Endothelial cell of umbilical vein (primary cell): ENCODE data around the gene TEX38. TPM values are rescaled to one million over a fixed set of nuclear protein-coding genes. Genes with fewer than 3 reads are reported as not detected.

ENCODE experiments used
- BruUV-seq: library from RNA; stranded (reverse); fragments of 400-500 nt; replicated peaks from 2 replicates; lab custom pipeline; 2021; lab: Mats Ljungman, UMichigan
- CTCF ChIA-PET: fragments of 300-600, 350-600 bp; sonication (Branson Sonifier 250); formaldehyde crosslinking; loops from one replicate; lab custom pipeline; 2021; ENCODE audit warnings: antibody characterized with exemption, inconsistent platforms; lab: Charles Lee
- POLR2A ChIA-PET: fragments of 300-600, 350-600 bp; sonication (Branson Sonifier 250); formaldehyde crosslinking; loops from one replicate; lab custom pipeline; 2021; ENCODE audit warnings: antibody characterized with exemption, inconsistent platforms; lab: Charles Lee
- DNase-seq: peaks from one replicate; pipeline ENCODE4 v3.0.0-alpha.2; 2011; ENCODE audit warnings: low read depth, low spot score
- FAIRE-seq: peaks from 2 replicates; lab custom pipeline; 2011; peaks lifted over from hg19 to GRCh38; lab: Jason Lieb, UNC
- H2AFZ ChIP-seq: 2 replicates; pipeline ENCODE4 v1.6.0; 2012; ENCODE audit warnings: low read depth, low read length, control low read depth, inconsistent platforms
- H3K27ac ChIP-seq: 2 replicates; pipeline ENCODE4 v1.5.1; 2011; ENCODE audit warnings: low read depth, mild to moderate bottlenecking, control low read depth, low read length, moderate library complexity; ENCODE audit not compliant: insufficient read depth
- H3K27me3 ChIP-seq, 2 experiments: 2 replicates each; pipeline versions ENCODE4 v1.6.0 to v1.6.1; 2011; ENCODE audit warnings: low read length in 2 of 2, mixed read lengths in 1 of 2; ENCODE audit not compliant: control insufficient read depth in 2 of 2, insufficient read depth in 2 of 2
- H3K36me3 ChIP-seq, 2 experiments: 2 replicates in 1 of 2; 3 replicates in 1 of 2; pipeline ENCODE4 v1.5.1; 2011; ENCODE audit warnings: low read length in 2 of 2, mild to moderate bottlenecking in 1 of 2, moderate library complexity in 1 of 2; ENCODE audit not compliant: control insufficient read depth in 2 of 2, insufficient read depth in 2 of 2; ENCODE audit errors: extremely low read depth in 1 of 2
- H3K4me1 ChIP-seq: 3 replicates; pipeline ENCODE4 v1.5.1; 2011; ENCODE audit warnings: mild to moderate bottlenecking, low read length; ENCODE audit not compliant: control insufficient read depth, insufficient read depth; ENCODE audit errors: extremely low read depth
- H3K4me2 ChIP-seq: 2 replicates; pipeline ENCODE4 v1.6.1; 2011; ENCODE audit warnings: low read length, control low read depth, mixed read lengths; ENCODE audit not compliant: insufficient read depth
- H3K4me3 ChIP-seq, 3 experiments: fragments of 200-600 bp in 1 of 3; sonication (generic), shearing (Covaris generic) in 1 of 3; replicated peaks in 1 of 3; 2 replicates each; pipeline ENCODE4 v1.5.1; 2011 to 2016; ENCODE audit warnings: control low read depth in 3 of 3, low read length in 3 of 3, mild to moderate bottlenecking in 2 of 3, inconsistent platforms in 1 of 3, low read depth in 1 of 3, moderate library complexity in 1 of 3; ENCODE audit not compliant: insufficient read depth in 1 of 3
- H3K79me2 ChIP-seq: 2 replicates; pipeline ENCODE4 v1.6.0; 2012; ENCODE audit warnings: low read length, inconsistent platforms; ENCODE audit not compliant: control insufficient read depth, insufficient read depth
- H3K9ac ChIP-seq: replicated peaks from 2 replicates; pipeline ENCODE3; 2011; ENCODE audit warnings: low read length, control low read depth; ENCODE audit not compliant: insufficient read depth; ENCODE audit errors: extremely low read depth
- H3K9me1 ChIP-seq: replicated peaks from 3 replicates; pipeline ENCODE4 v1.6.0; 2011; ENCODE audit warnings: mild to moderate bottlenecking, low read length; ENCODE audit not compliant: control insufficient read depth, insufficient read depth; ENCODE audit errors: extremely low read depth
- H3K9me3 ChIP-seq: replicated peaks from 2 replicates; pipeline ENCODE4 v1.5.1; 2012; ENCODE audit warnings: low read length, inconsistent platforms; ENCODE audit not compliant: control insufficient read depth, insufficient read depth
- H4K20me1 ChIP-seq: replicated peaks from 2 replicates; pipeline ENCODE3; 2011; ENCODE audit warnings: mild to moderate bottlenecking, low read length; ENCODE audit not compliant: control insufficient read depth, insufficient read depth; ENCODE audit errors: extremely low read depth
- EZH2 ChIP-seq: IDR thresholded peaks from 2 replicates; pipeline ENCODE4 v1.6.1; 2012; ENCODE audit warnings: borderline replicate concordance, low read depth, mild to moderate bottlenecking, moderate library complexity, low read length, inconsistent platforms; ENCODE audit not compliant: severe bottlenecking
- FOS ChIP-seq: IDR thresholded peaks from 2 replicates; pipeline ENCODE4 v1.6.1; 2011; ENCODE audit warnings: mild to moderate bottlenecking, low read length, moderate library complexity, borderline replicate concordance; ENCODE audit not compliant: insufficient read depth
- GATA2 ChIP-seq: IDR thresholded peaks from 2 replicates; pipeline ENCODE4 v1.7.0; 2011; ENCODE audit warnings: low read depth, mild to moderate bottlenecking, moderate library complexity, mixed read lengths, low read length; ENCODE audit not compliant: insufficient read length, insufficient read depth
- JUN ChIP-seq: IDR thresholded peaks from 2 replicates; pipeline ENCODE4 v1.6.1; 2011; ENCODE audit warnings: borderline replicate concordance, low read depth; ENCODE audit not compliant: insufficient read length, insufficient read depth
- MYC ChIP-seq: IDR thresholded peaks from one replicate; pipeline ENCODE4 v1.6.1; 2011; ENCODE audit warnings: mild to moderate bottlenecking, low read depth, low read length
- POLR2A ChIP-seq: IDR thresholded peaks from 2 replicates; pipeline ENCODE4 v1.6.1; 2012; ENCODE audit warnings: low read depth, mild to moderate bottlenecking, control low read depth, low read length
- POLR2AphosphoS5 ChIP-seq: IDR thresholded peaks from 2 replicates; pipeline ENCODE4 v1.6.1; 2012; ENCODE audit warnings: low read depth, mild to moderate bottlenecking, control low read depth, low read length, moderate library complexity; ENCODE audit not compliant: insufficient read depth
- dilution Hi-C: fragments of 300-500 bp; cut with MboI; formaldehyde crosslinking; loops from one replicate; pipeline ENCODE4 v1.15.0; 2019; ENCODE audit warnings: low sequenced_read_pairs; ENCODE audit not compliant: extremely low pct_ligation_motif_present
- intact Hi-C: fragments of 100-400 bp; cut with micrococcal nuclease; formaldehyde crosslinking; loops from one replicate; pipeline ENCODE4 v1.10.0; 2022
- polyA plus RNA-seq, 4 experiments: library from polyadenylated mRNA; depleted of rRNA in 3 of 4; stranded (reverse) in 3 of 4; unstranded in 1 of 4; fragments of >200 nt; gene quantifications; 2 replicates each; pipeline versions ENCODE4 v1.2.1 to v1.2.3, GENCODE V29; 2011 to 2012; ENCODE audit warnings: missing spikeins in 1 of 4
- total RNA-seq: library from RNA; stranded (reverse); gene quantifications from 2 replicates; pipeline ENCODE4 v1.2.3, GENCODE V29; 2021
- TF ChIP-seq, protein P1 (sequence below), 2 donors: IDR thresholded peaks; 1 replicate in 1 of 2; 2 replicates in 1 of 2; pipeline ENCODE4 v1.5.1; 2011; ENCODE audit warnings: low read length in 2 of 2, mild to moderate bottlenecking in 2 of 2, moderate library complexity in 2 of 2, control low read depth in 1 of 2, inconsistent platforms in 1 of 2, low read depth in 1 of 2; ENCODE audit not compliant: insufficient read depth in 1 of 2; ENCODE audit errors: extremely low read depth in 1 of 2
- TF ChIP-seq, protein P2 (sequence below): IDR thresholded peaks from 2 replicates; pipeline ENCODE4 v1.6.1; 2011; ENCODE audit not compliant: insufficient read depth, insufficient read length

Gene TEX38
- total and polyA plus RNA-seq, 2 donors (not counting 3 experiments of a cell fraction or from before 2014, with no cell fraction given): not detected

DNA sequence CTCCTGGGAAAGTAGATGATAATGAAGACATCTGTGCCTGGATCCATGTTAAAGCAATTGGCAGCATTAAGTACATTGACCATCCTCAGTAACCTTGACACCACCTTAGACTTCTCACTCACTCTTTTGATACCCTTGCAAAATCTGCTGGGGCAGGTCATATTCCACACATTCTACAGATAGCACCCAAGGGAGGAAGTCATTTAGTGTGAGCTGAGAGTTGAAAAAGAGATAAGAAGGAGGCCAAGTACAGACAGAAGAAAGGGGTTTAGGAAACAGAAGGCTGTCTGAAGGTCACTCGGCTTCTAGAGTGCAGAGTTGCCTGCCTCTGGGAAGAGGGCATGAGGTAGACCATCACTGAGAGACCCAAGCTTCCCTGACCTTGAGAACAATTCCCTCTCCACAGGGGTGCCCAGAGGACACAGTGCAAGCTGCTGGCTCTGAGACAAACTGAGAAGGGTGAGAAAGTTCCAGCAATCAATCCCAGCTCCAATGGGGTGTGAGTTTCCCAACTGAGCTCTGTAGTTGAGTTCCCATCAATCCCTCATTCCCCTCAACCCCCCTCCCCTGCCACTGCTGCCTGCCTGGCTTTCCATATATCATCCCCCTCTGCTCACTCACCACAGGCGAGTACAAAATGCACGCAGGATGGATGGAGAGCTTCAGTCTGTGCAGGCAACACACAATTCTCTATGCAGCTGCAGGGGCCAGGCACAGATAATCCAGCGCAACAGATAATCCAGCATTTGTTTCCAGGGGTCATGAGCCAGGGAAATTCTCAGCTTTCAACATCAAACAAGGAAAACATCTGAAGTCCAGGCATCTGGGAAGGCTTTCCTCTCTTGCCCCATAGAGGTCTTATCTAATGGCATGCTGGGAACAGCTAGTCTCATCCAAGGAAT is 47.7 kb upstream of the TEX38 start:
- CTCF ChIA-PET: interaction anchor here (0.9 to 5.4 kb wide), 4 partner anchors 11 to 101 kb away, joined by 3 to 79 read pairs (median 4); no protein-coding TSS in a partner anchor

More for the DNA sequence above, 47.7 kb upstream of the TEX38 start:
- no peaks in the 10 kb centered on the region for H3K9me3 ChIP-seq
- dilution Hi-C loops (no loop called here), intact Hi-C loops (no loop called here)
- H3K4me2 ChIP-seq: no peak overlapping the region
- H4K20me1 ChIP-seq: no peaks in the 10 kb centered on the region
- H2AFZ ChIP-seq: no peak overlapping the region
- no peaks in the 10 kb centered on the region for H3K27me3 ChIP-seq
- no peak for DNase-seq
- no TSS peak for BruUV-seq
- no peak for FAIRE-seq
- H3K4me3 ChIP-seq: no peak overlapping the region
- H3K79me2 ChIP-seq: no peaks in the 10 kb centered on the region
- no peak overlapping the region for H3K9ac ChIP-seq
- H3K27ac ChIP-seq: no peak overlapping the region
- no peaks in the 10 kb centered on the region for H3K9me1 ChIP-seq
- TF ChIP-seq POLR2A (no peak), MYC (no peak), JUN (no peak), FOS (no peak), EZH2 (no peak), POLR2AphosphoS5 (no peak), GATA2 (no peak)
- TF ChIP-seq, protein P1, sequence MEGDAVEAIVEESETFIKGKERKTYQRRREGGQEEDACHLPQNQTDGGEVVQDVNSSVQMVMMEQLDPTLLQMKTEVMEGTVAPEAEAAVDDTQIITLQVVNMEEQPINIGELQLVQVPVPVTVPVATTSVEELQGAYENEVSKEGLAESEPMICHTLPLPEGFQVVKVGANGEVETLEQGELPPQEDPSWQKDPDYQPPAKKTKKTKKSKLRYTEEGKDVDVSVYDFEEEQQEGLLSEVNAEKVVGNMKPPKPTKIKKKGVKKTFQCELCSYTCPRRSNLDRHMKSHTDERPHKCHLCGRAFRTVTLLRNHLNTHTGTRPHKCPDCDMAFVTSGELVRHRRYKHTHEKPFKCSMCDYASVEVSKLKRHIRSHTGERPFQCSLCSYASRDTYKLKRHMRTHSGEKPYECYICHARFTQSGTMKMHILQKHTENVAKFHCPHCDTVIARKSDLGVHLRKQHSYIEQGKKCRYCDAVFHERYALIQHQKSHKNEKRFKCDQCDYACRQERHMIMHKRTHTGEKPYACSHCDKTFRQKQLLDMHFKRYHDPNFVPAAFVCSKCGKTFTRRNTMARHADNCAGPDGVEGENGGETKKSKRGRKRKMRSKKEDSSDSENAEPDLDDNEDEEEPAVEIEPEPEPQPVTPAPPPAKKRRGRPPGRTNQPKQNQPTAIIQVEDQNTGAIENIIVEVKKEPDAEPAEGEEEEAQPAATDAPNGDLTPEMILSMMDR (IDR thresholded peaks at IDR 0.05; ENCODE audit: extremely low read depth in 1 of 2, insufficient read depth in 1 of 2, low read depth in 1 of 2, low read length in 2 of 2): no peak
- TF ChIP-seq, protein P2, sequence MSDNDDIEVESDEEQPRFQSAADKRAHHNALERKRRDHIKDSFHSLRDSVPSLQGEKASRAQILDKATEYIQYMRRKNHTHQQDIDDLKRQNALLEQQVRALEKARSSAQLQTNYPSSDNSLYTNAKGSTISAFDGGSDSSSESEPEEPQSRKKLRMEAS: no peak
- H3K36me3 ChIP-seq: no peaks in the 10 kb centered on the region
- H3K4me1 ChIP-seq: no peaks in the 10 kb centered on the region
- POLR2A ChIA-PET: no interaction called here
